CD8-positive, alpha-beta memory T cell (primary cell): Measurements from ENCODE around the gene ARHGAP45. TPM values are rescaled to one million over a fixed set of nuclear protein-coding genes. Genes with fewer than 3 reads are reported as not detected.

Experiments
- CTCF ChIA-PET: fragments of 350-600 bp; sonication (Branson Sonifier 250); formaldehyde crosslinking; loops from one replicate; lab custom pipeline; 2021; ENCODE audit warnings: antibody characterized with exemption; lab: Charles Lee
- POLR2A ChIA-PET: fragments of 350-600 bp; sonication (Branson Sonifier 250); formaldehyde crosslinking; loops from one replicate; lab custom pipeline; 2021; ENCODE audit warnings: antibody characterized with exemption; lab: Charles Lee
- DNase-seq, 5 donors: peaks; one replicate each; pipeline versions ENCODE4 v3.0.0 to v3.0.0-alpha.2; 2020 to 2022; ENCODE audit warnings: mixed read lengths in 1 of 5
- H3K27ac ChIP-seq: one replicate; pipeline ENCODE4 v1.7.0; 2013; ENCODE audit warnings: low read depth, mild to moderate bottlenecking, low read length, moderate library complexity
- H3K27me3 ChIP-seq: 2 replicates; pipeline ENCODE4 v1.7.0; 2013; ENCODE audit warnings: low read length, mild to moderate bottlenecking; ENCODE audit not compliant: insufficient read depth, poor library complexity, severe bottlenecking
- H3K36me3 ChIP-seq: 2 replicates; pipeline ENCODE4 v1.7.0; 2013; ENCODE audit warnings: mild to moderate bottlenecking, low read length, moderate library complexity; ENCODE audit not compliant: insufficient read depth
- H3K4me1 ChIP-seq: 2 replicates; pipeline ENCODE4 v1.7.0; 2013; ENCODE audit warnings: mild to moderate bottlenecking, low read length, moderate library complexity; ENCODE audit not compliant: insufficient read depth
- H3K4me3 ChIP-seq: 2 replicates; pipeline ENCODE4 v1.7.0; 2013; ENCODE audit warnings: mild to moderate bottlenecking, low read length
- H3K9me3 ChIP-seq: 2 replicates; pipeline ENCODE4 v1.7.0; 2013; ENCODE audit warnings: mild to moderate bottlenecking, low read length
- H3K27ac Mint-ChIP-seq, 8 donors: one replicate each; pipeline ENCODE4 v1.8.0; 2020 to 2021; ENCODE audit warnings: mixed read lengths in 8 of 8, mild to moderate bottlenecking in 6 of 8, inconsistent platforms in 3 of 8, moderate library complexity in 3 of 8
- H3K27me3 Mint-ChIP-seq, 2 donors: one replicate each; pipeline ENCODE4 v1.8.0; 2020 to 2021; ENCODE audit warnings: mixed read lengths in 2 of 2, mild to moderate bottlenecking in 1 of 2, moderate library complexity in 1 of 2
- H3K36me3 Mint-ChIP-seq, 3 donors: one replicate each; pipeline ENCODE4 v1.8.0; 2020 to 2021; ENCODE audit warnings: mixed read lengths in 3 of 3, inconsistent platforms in 1 of 3, mild to moderate bottlenecking in 1 of 3
- H3K4me1 Mint-ChIP-seq, 3 donors: one replicate each; pipeline ENCODE4 v1.8.0; 2020 to 2021; ENCODE audit warnings: mixed read lengths in 3 of 3, inconsistent platforms in 1 of 3, mild to moderate bottlenecking in 1 of 3
- H3K4me3 Mint-ChIP-seq, 7 donors: one replicate each; pipeline ENCODE4 v1.8.0; 2020 to 2021; ENCODE audit warnings: mixed read lengths in 7 of 7, mild to moderate bottlenecking in 6 of 7, moderate library complexity in 4 of 7, inconsistent platforms in 2 of 7
- H3K9me3 Mint-ChIP-seq, 5 donors: one replicate each; pipeline ENCODE4 v1.8.0; 2020 to 2022; ENCODE audit warnings: mixed read lengths in 5 of 5, mild to moderate bottlenecking in 3 of 5, moderate library complexity in 2 of 5, inconsistent platforms in 1 of 5
- polyA plus RNA-seq: library from polyadenylated mRNA; unstranded; fragments of 300-500 nt; fragmentation: Illumina TruSeq; gene quantifications from one replicate; pipeline ENCODE4 v1.2.3, GENCODE V29; 2021
- total RNA-seq, 2 experiments: library from RNA; stranded (reverse); gene quantifications; one replicate each; pipeline ENCODE4 v1.2.3, GENCODE V29; 2021

The ARHGAP45 gene
- total and polyA plus RNA-seq, 3 experiments from 2014 or later: 212 to 478 (median 220) TPM

DNA sequence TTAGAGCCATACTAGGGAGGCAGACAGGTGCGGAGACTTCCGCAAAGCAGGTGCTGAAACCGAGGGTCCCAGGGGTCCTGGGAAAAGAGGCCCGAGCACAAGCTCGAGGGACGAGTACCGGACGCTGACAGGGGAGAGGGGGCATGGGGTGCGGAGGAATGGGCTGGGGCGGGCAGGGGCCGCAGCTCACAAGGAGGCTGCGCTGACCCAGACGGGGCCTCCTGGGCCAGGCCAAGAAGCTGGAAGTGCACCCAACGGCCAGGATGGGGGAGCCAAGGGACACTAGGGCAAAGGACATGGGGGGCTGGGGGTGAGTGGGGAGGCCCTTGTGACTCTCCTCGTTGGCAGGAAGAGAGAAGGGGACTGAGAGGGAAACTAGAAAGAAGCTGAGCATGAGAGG, 26.4 kb downstream of the ARHGAP45 start:
- H3K4me1 ChIP-seq: peaks cover 45% of the 10 kb centered on the region
- Mint-ChIP-seq H3K36me3 (peaks cover 0 to 43% (median 0%) of the 10 kb centered on the region in 3 donors), H3K27ac (peak overlapping the region in 6 of 8 donors; percentile 37 to 96 (median 66)), H3K9me3 (no peaks in the 10 kb centered on the region), H3K27me3 (peaks cover 0 to 2% of the 10 kb centered on the region in 2 donors), H3K4me3 (peak overlapping the region; percentile 73 to 98 (median 89)), H3K4me1 (peaks cover 32 to 64% (median 37%) of the 10 kb centered on the region in 3 donors)
- POLR2A ChIA-PET: interaction anchor here (0.5 to 3.4 kb wide), 5 partner anchors 11 to 94 kb away, joined by 3 to 12 read pairs (median 3); partner anchors contain the start of genes ARHGAP45 and GPX4
- H3K4me3 ChIP-seq: no peak overlapping the region
- H3K36me3 ChIP-seq: peaks cover 14% of the 10 kb centered on the region
- H3K27ac ChIP-seq: no peak overlapping the region
- DNase-seq: no peak
- H3K27me3 ChIP-seq: no peaks in the 10 kb centered on the region
- no peaks in the 10 kb centered on the region for H3K9me3 ChIP-seq
- CTCF ChIA-PET: interaction anchor here (0.8 to 2.6 kb wide), 8 partner anchors 7 to 29 kb away, joined by 3 to 11 read pairs (median 3); no protein-coding TSS in a partner anchor

DNA sequence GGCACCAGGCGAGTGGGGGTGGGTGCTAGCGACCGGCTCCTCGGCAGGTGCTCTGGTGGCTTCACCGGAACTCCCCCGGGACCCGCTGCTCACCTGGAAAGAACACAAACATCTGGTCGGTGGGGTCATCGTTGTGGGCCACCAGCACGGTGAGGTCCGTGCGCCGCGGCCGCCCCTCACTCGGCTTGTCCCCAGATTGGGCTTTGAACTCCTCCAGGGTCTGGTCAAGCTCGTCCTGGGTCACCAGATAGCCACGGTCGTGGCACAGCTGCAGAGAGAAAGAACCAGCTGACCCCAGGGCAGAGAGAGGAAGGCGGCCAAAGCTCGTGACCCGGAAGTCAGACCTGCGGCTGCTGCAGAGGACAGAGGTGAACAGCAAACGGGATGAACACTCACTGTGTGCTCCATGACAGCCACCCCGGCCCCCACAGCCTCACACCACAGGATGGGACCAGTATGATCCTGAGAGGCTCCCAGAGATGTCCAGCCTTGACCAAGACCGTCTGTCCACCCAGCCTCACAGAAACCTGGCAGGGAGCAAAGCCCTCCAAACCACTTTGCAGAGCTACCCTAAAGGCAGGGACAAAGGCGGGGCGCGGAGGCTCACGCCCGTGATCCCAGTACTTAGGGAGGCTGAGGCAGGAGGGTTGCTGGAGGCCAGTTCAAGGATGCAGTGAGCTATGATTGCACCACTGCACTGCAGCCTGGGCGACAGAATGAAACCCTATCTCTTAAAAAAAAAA, 27.0 kb downstream of the ARHGAP45 start:
- ChIA-PET CTCF (interaction anchor here (0.8 to 2.6 kb wide), 8 partner anchors 8 to 29 kb away, joined by 3 to 11 read pairs (median 3); no protein-coding TSS in a partner anchor), POLR2A (interaction anchor here (0.5 to 3.4 kb wide), 12 partner anchors 9 to 189 kb away, joined by 3 to 13 read pairs (median 5); partner anchors contain the start of genes ABCA7, ARHGAP45 and GPX4)
- DNase-seq: no peak
- Histone ChIP-seq H3K27me3 (no peaks in the 10 kb centered on the region), H3K4me3 (peak overlapping the region; percentile 84), H3K9me3 (no peaks in the 10 kb centered on the region), H3K27ac (peak overlapping the region; percentile 59), H3K4me1 (peaks cover 38% of the 10 kb centered on the region), H3K36me3 (peaks cover 14% of the 10 kb centered on the region)
- Mint-ChIP-seq H3K27ac (peak overlapping the region in 7 of 8 donors; percentile 63 to 96 (median 84)), H3K27me3 (peaks cover 0 to 2% of the 10 kb centered on the region in 2 donors), H3K4me3 (peak overlapping the region; percentile 85 to 98 (median 89)), H3K4me1 (peaks cover 33 to 62% (median 38%) of the 10 kb centered on the region in 3 donors), H3K36me3 (peaks cover 0 to 39% (median 0%) of the 10 kb centered on the region in 3 donors), H3K9me3 (no peaks in the 10 kb centered on the region)

DNA sequence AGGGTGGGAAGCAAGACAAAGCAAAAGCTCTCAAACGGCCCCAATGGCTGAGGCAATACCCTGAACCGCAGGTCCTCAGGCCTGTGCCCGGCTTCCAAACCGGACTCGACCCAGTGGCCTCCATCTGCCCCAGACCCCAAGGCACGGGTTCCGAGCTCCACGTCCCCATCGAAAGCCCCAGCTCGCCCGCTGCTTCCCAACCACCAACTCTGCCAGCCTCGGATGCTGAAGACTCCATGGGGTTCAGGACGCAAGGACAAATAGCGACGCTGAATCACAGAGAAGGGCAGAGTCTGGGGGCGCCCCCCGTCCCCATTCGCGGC, 27.6 kb downstream of the ARHGAP45 start:
- H3K4me1 ChIP-seq: peaks cover 35% of the 10 kb centered on the region
- Mint-ChIP-seq H3K27ac (peak overlapping the region in 7 of 8 donors; percentile 63 to 98 (median 84)), H3K4me3 (peak overlapping the region; percentile 85 to 98 (median 89)), H3K27me3 (peaks cover 0 to 2% of the 10 kb centered on the region in 2 donors), H3K9me3 (no peaks in the 10 kb centered on the region), H3K36me3 (peaks cover 0 to 35% (median 0%) of the 10 kb centered on the region in 3 donors), H3K4me1 (peaks cover 34 to 57% (median 38%) of the 10 kb centered on the region in 3 donors)
- ChIA-PET CTCF (interaction anchor here (1.1 to 2.6 kb wide), 6 partner anchors 8 to 75 kb away, joined by 3 to 11 read pairs (median 3); no protein-coding TSS in a partner anchor), POLR2A (interaction anchor here (0.5 to 3.4 kb wide), 10 partner anchors 9 to 69 kb away, joined by 3 to 12 read pairs (median 5); partner anchors contain the start of genes ABCA7, ARHGAP45 and GPX4)
- no peaks in the 10 kb centered on the region for H3K9me3 ChIP-seq
- no peak for DNase-seq
- peaks cover 14% of the 10 kb centered on the region for H3K36me3 ChIP-seq
- no peaks in the 10 kb centered on the region for H3K27me3 ChIP-seq
- H3K27ac ChIP-seq: peak overlapping the region; percentile 59
- peak overlapping the region; percentile 84 for H3K4me3 ChIP-seq

DNA sequence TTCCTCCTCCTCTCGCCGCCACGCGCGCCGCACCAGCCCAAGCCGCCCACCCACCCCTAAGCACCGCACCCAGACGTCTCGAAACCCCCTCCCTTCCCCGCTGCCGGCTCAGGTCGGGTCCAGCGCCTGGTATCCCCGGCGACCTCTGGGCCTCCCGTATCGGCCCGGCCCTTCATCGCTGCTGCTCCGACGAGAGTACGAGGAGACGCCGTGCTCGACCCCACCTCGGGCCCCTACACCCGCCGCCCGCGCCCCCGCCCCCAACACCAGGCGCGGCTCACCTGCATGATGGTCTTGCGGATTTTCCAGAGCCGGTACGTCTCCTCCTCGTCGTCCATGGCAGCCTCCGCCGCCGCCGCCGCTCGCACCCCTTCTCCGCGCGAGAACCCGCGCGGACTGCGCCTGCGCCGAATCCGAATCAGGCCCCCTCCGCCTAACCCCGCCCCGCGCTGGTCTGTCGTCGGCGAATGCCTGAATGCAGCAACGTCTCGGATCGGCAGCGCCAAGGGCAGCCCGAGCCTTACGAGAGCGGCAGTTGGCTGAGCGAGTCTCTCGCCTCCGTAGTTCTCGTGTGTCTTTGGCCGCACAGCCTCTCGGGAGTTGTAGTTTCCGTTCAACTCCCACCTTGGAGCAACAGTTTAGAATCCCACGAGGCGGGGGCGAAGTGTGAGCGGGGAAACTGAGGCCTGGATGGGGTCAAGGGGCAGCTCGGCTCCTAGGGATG, 28.2 kb downstream of the ARHGAP45 start, which contains the start of gene POLR2E:
Gene POLR2E, minus strand, starts transcription at position 398 of the 724 bp plus-strand sequence. Its CDS starts 60 bp downstream, at position 338.
- H3K4me1 Mint-ChIP-seq: peaks cover 34 to 56% (median 38%) of the 10 kb centered on the region in 3 donors
- Histone ChIP-seq H3K4me1 (peaks cover 39% of the 10 kb centered on the region), H3K36me3 (peaks cover 14% of the 10 kb centered on the region), H3K9me3 (no peaks in the 10 kb centered on the region), H3K27ac (peak within 1 kb of the TSS; percentile 59), H3K27me3 (no peaks in the 10 kb centered on the region), H3K4me3 (peak within 1 kb of the TSS; percentile 84)
- H3K27me3 Mint-ChIP-seq: peaks cover 0 to 2% of the 10 kb centered on the region in 2 donors
- no peaks in the 10 kb centered on the region for H3K9me3 Mint-ChIP-seq
- ChIA-PET CTCF (interaction anchor here (0.8 to 1.7 kb wide), 6 partner anchors 9 to 75 kb away, joined by 3 to 5 read pairs (median 3); no protein-coding TSS in a partner anchor), POLR2A (interaction anchor here (0.7 to 3.4 kb wide), 11 partner anchors 8 to 64 kb away, joined by 3 to 12 read pairs (median 5); partner anchors contain the start of genes ABCA7, ARHGAP45 and GPX4)
- peaks cover 0 to 34% (median 0%) of the 10 kb centered on the region in 3 donors for H3K36me3 Mint-ChIP-seq
- DNase-seq: peak; percentile 98 to 99 (median 98)
- peak within 1 kb of the TSS; percentile 74 to 98 (median 90) for H3K27ac Mint-ChIP-seq
- peak within 1 kb of the TSS; percentile 85 to 98 (median 89) for H3K4me3 Mint-ChIP-seq

DNA sequence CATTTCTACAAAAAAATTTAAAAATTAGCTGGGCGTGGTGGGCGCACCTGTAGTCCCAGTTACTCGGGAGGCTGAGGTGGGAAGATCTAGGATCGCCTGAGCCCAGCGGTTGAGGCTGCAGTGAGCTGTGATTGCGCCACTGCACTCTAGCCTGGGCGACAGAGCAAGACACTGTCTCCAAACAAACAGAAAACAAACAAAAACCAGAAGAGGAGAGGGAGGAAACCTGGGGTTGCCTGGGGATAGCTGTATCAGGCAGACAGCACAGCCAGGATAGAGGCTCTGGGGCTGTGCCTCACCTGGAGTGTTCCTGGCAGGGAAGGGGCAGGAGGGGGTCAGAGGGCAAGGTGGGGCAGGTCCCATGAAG, 30.8 kb downstream of the ARHGAP45 start:
- H3K27ac Mint-ChIP-seq: peak overlapping the region in 2 of 8 donors; percentile 58 to 86
- H3K9me3 Mint-ChIP-seq: no peaks in the 10 kb centered on the region
- no peaks in the 10 kb centered on the region for H3K9me3 ChIP-seq
- H3K4me3 Mint-ChIP-seq: no peak overlapping the region
- ChIA-PET POLR2A (no interaction called here), CTCF (interaction anchor here (1.0 kb wide), 1 partner anchor 15 kb away, joined by 3 read pairs; no protein-coding TSS in a partner anchor)
- peaks cover 62% of the 10 kb centered on the region for H3K4me1 ChIP-seq
- H3K36me3 ChIP-seq: no peaks in the 10 kb centered on the region
- H3K27me3 Mint-ChIP-seq: peaks cover 0 to 2% of the 10 kb centered on the region in 2 donors
- peaks cover 42 to 62% (median 44%) of the 10 kb centered on the region in 3 donors for H3K4me1 Mint-ChIP-seq
- peaks cover 0 to 17% (median 0%) of the 10 kb centered on the region in 3 donors for H3K36me3 Mint-ChIP-seq
- no peaks in the 10 kb centered on the region for H3K27me3 ChIP-seq
- H3K4me3 ChIP-seq: no peak overlapping the region
- no peak for DNase-seq
- no peak overlapping the region for H3K27ac ChIP-seq

DNA sequence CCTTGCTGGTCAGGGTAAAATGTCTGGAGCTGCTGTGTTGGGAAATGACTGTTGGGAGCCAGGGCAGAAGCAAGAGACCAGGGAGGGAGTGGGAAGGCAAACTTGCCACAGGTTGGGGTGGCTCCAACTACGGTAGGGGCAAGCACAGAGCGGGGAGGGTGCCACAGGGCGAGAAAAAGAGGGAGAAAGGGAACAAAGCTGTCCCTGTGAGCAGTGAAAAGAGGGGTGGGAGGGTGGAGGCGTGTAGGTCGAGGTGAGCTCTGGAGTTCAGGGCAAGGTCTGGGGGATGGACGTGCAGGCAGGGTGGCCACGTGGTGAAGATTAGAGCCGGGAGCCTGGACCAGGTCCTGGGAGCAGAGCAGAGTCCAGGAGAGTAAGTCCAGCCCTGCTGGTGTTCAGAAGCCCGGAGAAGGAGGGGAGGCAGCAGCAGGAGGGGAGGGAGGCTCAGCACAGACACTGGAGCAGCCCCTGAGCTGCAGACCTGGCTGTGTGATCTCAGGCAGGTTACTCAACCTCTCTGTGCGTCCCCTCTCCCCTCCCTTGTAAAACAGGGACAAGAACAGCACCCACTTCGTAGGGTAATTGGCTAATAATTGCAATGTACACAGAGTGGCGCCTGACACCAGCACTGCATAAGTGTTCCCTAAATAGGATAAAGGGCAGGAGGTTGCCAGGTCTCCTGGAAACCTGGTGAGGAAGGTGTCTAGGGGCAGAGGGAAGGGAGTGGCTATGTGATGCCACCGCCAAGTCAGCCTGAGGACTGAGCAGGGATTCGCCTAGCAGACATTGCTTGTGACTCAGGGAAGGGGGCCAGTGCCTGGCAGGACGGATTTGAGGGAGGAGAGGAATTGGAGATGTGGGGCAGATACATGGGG, 31.4 kb downstream of the ARHGAP45 start:
- POLR2A ChIA-PET: interaction anchor here (0.7 kb wide), 1 partner anchor 55 kb away, joined by 6 read pairs; no protein-coding TSS in a partner anchor
- peaks cover 64% of the 10 kb centered on the region for H3K4me1 ChIP-seq
- H3K27ac Mint-ChIP-seq: peak overlapping the region in 5 of 8 donors; percentile 56 to 87 (median 74)

More for the DNA sequence above, 31.4 kb downstream of the ARHGAP45 start:
- Histone ChIP-seq H3K9me3 (no peaks in the 10 kb centered on the region), H3K27me3 (no peaks in the 10 kb centered on the region), H3K27ac (no peak overlapping the region), H3K36me3 (no peaks in the 10 kb centered on the region), H3K4me3 (no peak overlapping the region)
- peaks cover 41 to 62% (median 42%) of the 10 kb centered on the region in 3 donors for H3K4me1 Mint-ChIP-seq
- H3K36me3 Mint-ChIP-seq: peaks cover 0 to 11% (median 0%) of the 10 kb centered on the region in 3 donors
- peaks cover 0 to 2% of the 10 kb centered on the region in 2 donors for H3K27me3 Mint-ChIP-seq
- CTCF ChIA-PET: interaction anchor here (1.0 kb wide), 1 partner anchor 15 kb away, joined by 3 read pairs; no protein-coding TSS in a partner anchor
- H3K4me3 Mint-ChIP-seq: peak overlapping the region in 2 of 7 donors; percentile 12 to 36
- no peaks in the 10 kb centered on the region for H3K9me3 Mint-ChIP-seq
- no peak for DNase-seq
